ENCODE data around the gene SMAD9. TPM values are rescaled to one million over a fixed set of nuclear protein-coding genes. Genes with fewer than 3 reads are reported as not detected.
A peak's percentile ranks its signal among the peaks of the same experiment; 100 is the strongest.

Gene SMAD9
- total and polyA plus RNA-seq, 2 of the 8 experiments (the other 6 are each of a cell fraction or from before 2014, with no cell fraction given): 0.45 to 1.0 TPM

DNA sequence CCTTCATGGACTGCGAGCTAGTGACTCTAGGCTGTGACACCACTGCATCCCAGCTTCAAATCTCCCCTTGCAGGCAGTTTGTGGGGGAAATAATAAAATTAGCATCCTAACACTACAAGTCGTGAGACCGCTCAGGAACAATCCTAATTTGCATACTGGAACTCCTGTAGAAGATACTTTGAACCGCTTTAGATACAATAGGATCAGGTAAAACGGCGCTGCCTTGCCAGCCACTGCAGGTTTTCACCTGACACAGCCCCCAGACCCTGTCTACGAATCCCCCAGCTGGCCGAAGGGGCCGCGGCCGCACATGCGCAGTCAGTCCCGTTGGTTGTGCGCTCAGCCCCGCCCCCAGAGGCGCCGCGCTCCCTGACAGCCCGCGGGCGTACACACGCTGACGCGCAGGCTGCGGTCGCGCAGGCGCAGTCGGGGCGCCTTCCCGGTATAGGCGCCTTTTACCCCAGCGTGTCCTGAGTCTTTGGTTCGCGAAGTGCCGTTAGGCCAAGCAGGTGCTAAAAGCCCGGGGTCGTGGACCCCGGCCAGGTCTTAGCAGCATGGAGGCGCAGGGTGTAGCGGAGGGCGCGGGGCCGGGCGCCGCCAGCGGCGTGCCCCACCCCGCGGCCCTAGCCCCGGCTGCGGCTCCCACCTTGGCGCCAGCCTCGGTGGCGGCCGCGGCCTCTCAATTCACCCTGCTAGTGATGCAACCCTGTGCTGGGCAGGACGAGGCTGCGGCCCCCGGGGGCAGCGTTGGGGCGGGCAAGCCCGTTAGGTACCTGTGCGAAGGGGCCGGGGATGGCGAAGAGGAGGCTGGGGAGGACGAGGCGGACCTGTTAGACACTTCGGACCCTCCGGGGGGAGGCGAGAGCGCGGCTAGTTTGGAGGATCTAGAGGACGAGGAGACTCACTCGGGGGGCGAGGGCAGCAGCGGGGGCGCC lies 101.0 kb downstream of the SMAD9 start, which contains the start of gene RFXAP (continued):
- TF ChIP-seq, protein P1, sequence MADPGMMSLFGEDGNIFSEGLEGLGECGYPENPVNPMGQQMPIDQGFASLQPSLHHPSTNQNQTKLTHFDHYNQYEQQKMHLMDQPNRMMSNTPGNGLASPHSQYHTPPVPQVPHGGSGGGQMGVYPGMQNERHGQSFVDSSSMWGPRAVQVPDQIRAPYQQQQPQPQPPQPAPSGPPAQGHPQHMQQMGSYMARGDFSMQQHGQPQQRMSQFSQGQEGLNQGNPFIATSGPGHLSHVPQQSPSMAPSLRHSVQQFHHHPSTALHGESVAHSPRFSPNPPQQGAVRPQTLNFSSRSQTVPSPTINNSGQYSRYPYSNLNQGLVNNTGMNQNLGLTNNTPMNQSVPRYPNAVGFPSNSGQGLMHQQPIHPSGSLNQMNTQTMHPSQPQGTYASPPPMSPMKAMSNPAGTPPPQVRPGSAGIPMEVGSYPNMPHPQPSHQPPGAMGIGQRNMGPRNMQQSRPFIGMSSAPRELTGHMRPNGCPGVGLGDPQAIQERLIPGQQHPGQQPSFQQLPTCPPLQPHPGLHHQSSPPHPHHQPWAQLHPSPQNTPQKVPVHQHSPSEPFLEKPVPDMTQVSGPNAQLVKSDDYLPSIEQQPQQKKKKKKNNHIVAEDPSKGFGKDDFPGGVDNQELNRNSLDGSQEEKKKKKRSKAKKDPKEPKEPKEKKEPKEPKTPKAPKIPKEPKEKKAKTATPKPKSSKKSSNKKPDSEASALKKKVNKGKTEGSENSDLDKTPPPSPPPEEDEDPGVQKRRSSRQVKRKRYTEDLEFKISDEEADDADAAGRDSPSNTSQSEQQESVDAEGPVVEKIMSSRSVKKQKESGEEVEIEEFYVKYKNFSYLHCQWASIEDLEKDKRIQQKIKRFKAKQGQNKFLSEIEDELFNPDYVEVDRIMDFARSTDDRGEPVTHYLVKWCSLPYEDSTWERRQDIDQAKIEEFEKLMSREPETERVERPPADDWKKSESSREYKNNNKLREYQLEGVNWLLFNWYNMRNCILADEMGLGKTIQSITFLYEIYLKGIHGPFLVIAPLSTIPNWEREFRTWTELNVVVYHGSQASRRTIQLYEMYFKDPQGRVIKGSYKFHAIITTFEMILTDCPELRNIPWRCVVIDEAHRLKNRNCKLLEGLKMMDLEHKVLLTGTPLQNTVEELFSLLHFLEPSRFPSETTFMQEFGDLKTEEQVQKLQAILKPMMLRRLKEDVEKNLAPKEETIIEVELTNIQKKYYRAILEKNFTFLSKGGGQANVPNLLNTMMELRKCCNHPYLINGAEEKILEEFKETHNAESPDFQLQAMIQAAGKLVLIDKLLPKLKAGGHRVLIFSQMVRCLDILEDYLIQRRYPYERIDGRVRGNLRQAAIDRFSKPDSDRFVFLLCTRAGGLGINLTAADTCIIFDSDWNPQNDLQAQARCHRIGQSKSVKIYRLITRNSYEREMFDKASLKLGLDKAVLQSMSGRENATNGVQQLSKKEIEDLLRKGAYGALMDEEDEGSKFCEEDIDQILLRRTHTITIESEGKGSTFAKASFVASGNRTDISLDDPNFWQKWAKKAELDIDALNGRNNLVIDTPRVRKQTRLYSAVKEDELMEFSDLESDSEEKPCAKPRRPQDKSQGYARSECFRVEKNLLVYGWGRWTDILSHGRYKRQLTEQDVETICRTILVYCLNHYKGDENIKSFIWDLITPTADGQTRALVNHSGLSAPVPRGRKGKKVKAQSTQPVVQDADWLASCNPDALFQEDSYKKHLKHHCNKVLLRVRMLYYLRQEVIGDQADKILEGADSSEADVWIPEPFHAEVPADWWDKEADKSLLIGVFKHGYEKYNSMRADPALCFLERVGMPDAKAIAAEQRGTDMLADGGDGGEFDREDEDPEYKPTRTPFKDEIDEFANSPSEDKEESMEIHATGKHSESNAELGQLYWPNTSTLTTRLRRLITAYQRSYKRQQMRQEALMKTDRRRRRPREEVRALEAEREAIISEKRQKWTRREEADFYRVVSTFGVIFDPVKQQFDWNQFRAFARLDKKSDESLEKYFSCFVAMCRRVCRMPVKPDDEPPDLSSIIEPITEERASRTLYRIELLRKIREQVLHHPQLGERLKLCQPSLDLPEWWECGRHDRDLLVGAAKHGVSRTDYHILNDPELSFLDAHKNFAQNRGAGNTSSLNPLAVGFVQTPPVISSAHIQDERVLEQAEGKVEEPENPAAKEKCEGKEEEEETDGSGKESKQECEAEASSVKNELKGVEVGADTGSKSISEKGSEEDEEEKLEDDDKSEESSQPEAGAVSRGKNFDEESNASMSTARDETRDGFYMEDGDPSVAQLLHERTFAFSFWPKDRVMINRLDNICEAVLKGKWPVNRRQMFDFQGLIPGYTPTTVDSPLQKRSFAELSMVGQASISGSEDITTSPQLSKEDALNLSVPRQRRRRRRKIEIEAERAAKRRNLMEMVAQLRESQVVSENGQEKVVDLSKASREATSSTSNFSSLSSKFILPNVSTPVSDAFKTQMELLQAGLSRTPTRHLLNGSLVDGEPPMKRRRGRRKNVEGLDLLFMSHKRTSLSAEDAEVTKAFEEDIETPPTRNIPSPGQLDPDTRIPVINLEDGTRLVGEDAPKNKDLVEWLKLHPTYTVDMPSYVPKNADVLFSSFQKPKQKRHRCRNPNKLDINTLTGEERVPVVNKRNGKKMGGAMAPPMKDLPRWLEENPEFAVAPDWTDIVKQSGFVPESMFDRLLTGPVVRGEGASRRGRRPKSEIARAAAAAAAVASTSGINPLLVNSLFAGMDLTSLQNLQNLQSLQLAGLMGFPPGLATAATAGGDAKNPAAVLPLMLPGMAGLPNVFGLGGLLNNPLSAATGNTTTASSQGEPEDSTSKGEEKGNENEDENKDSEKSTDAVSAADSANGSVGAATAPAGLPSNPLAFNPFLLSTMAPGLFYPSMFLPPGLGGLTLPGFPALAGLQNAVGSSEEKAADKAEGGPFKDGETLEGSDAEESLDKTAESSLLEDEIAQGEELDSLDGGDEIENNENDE (IDR thresholded peaks at IDR 0.05; ENCODE audit: insufficient replicate concordance, low read length): no peak
- TF ChIP-seq CTBP2 (IDR thresholded peaks at IDR 0.05; ENCODE audit: borderline replicate concordance, insufficient read depth, insufficient read length, low read length) (peak; percentile 87), KDM1A (IDR thresholded peaks at IDR 0.05; ENCODE audit: borderline replicate concordance, low read length) (no peak), BCL11A (IDR thresholded peaks at IDR 0.05; ENCODE audit: low read depth in 2 of 2, low read length in 2 of 2) (no peak), SAP30 (IDR thresholded peaks at IDR 0.05; ENCODE audit: insufficient read depth, insufficient replicate concordance, low read length) (no peak), POLR2A (IDR thresholded peaks at IDR 0.05; ENCODE audit: control extremely low read depth in 1 of 2, low read depth in 2 of 2, low read length in 2 of 2) (no peak), SP1 (IDR thresholded peaks at IDR 0.05; ENCODE audit: low read depth, low read length) (no peak)
- TF ChIP-seq, protein P2, sequence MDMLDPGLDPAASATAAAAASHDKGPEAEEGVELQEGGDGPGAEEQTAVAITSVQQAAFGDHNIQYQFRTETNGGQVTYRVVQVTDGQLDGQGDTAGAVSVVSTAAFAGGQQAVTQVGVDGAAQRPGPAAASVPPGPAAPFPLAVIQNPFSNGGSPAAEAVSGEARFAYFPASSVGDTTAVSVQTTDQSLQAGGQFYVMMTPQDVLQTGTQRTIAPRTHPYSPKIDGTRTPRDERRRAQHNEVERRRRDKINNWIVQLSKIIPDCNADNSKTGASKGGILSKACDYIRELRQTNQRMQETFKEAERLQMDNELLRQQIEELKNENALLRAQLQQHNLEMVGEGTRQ (IDR thresholded peaks at IDR 0.05; ENCODE audit: low read length): no peak
